NB4 (cell line): ENCODE results near the gene SLC7A5.

Source experiments
- POLR2A ChIP-seq: IDR thresholded peaks from 2 replicates; pipeline ENCODE4 v1.6.1; 2011; ENCODE audit warnings: mild to moderate bottlenecking; ENCODE audit not compliant: insufficient read length; ENCODE audit errors: extremely low read depth
- TF ChIP-seq, protein P1 (sequence below): IDR thresholded peaks from 2 replicates; pipeline ENCODE4 v1.6.1; 2011; ENCODE audit warnings: low read depth, low read length
- TF ChIP-seq, protein P2 (sequence below): IDR thresholded peaks from one replicate; pipeline ENCODE4 v1.5.1; 2012; ENCODE audit warnings: low read depth, low read length

DNA sequence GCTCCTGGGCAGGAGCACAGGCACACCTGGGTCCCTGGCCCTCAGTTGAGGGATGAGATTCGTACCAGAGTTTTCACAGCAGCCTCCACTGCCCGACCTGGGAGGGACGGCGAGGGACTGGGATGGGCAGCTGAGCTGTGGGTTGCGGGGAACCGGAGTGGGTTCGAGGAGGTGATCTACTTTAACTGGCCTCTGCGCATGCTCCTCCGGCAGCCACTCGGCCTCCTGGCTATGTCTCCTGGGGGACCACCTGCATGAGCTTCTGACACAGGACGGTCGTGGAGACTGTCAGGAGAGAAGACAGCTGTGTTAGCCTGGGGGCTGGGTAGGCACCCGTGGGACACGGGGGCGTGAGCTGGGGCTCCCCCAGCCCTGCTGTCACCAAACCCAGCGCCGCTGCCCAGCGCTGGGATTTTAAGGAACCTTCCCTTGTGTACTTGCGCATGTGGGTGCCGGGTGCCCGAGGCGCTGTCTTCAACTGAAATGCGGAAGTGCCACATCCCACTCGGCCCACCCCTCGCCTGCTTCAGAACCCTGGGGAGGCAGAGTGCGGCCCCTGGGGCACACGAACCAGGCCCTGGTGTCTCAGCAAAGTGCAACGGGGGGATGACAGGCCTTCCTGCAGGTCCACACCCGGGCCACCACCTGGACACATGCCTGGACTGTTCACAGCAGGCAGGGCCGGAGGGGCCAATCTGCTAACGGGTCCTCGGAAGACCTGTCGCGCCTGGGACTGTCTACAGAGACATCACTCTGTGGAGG is 36.4 kb downstream of the SLC7A5 start:
- TF ChIP-seq, protein P1, sequence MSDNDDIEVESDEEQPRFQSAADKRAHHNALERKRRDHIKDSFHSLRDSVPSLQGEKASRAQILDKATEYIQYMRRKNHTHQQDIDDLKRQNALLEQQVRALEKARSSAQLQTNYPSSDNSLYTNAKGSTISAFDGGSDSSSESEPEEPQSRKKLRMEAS, result no peak
- TF ChIP-seq POLR2A, result no peak
- TF ChIP-seq, protein P2, sequence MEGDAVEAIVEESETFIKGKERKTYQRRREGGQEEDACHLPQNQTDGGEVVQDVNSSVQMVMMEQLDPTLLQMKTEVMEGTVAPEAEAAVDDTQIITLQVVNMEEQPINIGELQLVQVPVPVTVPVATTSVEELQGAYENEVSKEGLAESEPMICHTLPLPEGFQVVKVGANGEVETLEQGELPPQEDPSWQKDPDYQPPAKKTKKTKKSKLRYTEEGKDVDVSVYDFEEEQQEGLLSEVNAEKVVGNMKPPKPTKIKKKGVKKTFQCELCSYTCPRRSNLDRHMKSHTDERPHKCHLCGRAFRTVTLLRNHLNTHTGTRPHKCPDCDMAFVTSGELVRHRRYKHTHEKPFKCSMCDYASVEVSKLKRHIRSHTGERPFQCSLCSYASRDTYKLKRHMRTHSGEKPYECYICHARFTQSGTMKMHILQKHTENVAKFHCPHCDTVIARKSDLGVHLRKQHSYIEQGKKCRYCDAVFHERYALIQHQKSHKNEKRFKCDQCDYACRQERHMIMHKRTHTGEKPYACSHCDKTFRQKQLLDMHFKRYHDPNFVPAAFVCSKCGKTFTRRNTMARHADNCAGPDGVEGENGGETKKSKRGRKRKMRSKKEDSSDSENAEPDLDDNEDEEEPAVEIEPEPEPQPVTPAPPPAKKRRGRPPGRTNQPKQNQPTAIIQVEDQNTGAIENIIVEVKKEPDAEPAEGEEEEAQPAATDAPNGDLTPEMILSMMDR, result no peak
